Measurements from ENCODE around the gene UTS2B.

GRCh38 chr3:191227541-191227940 lies 102.8 kb downstream of the UTS2B start:
- TF ChIP-seq, protein P1, sequence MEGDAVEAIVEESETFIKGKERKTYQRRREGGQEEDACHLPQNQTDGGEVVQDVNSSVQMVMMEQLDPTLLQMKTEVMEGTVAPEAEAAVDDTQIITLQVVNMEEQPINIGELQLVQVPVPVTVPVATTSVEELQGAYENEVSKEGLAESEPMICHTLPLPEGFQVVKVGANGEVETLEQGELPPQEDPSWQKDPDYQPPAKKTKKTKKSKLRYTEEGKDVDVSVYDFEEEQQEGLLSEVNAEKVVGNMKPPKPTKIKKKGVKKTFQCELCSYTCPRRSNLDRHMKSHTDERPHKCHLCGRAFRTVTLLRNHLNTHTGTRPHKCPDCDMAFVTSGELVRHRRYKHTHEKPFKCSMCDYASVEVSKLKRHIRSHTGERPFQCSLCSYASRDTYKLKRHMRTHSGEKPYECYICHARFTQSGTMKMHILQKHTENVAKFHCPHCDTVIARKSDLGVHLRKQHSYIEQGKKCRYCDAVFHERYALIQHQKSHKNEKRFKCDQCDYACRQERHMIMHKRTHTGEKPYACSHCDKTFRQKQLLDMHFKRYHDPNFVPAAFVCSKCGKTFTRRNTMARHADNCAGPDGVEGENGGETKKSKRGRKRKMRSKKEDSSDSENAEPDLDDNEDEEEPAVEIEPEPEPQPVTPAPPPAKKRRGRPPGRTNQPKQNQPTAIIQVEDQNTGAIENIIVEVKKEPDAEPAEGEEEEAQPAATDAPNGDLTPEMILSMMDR (IDR thresholded peaks at IDR 0.05; ENCODE audit: low read depth, low read length) = no peak
- no peak for TF ChIP-seq EZH2phosphoT487 (IDR thresholded peaks at IDR 0.05; ENCODE audit: low read depth)
